ENCODE measurements around the gene ZNF530. TPM values are rescaled to one million over a fixed set of nuclear protein-coding genes. Genes with fewer than 3 reads are reported as not detected.

ZNF530 gene
- total and polyA plus RNA-seq, 11 donors, result 2.7 to 8.7 (median 4.9) TPM

DNA sequence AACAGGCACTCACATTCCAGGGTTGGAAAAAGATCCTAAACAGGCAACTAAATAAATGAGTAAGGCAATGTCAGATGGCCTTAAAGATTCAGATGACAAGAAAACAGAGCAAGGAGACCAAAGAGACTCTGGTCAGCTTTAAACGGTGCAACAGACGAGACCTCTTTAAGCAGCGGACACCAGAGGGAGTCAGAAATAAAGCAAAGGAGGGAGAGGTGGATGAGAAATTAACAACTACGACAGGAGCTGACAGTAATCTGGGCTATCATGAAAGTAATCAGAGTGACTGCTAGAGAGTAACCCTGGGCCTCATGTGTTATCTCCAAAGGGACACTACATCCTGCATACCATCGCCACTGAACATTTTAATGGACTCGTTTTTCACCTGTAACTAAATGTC lies 41.2 kb upstream of the ZNF530 start:
- peaks cover 5 to 42% (median 16%) of the 10 kb centered on the region in 12 donors for H3K4me1 ChIP-seq
- ATAC-seq, result no peak
- peaks cover 2 to 33% (median 27%) of the 10 kb centered on the region in 9 donors for H3K36me3 ChIP-seq
- TF ChIP-seq, protein P1, sequence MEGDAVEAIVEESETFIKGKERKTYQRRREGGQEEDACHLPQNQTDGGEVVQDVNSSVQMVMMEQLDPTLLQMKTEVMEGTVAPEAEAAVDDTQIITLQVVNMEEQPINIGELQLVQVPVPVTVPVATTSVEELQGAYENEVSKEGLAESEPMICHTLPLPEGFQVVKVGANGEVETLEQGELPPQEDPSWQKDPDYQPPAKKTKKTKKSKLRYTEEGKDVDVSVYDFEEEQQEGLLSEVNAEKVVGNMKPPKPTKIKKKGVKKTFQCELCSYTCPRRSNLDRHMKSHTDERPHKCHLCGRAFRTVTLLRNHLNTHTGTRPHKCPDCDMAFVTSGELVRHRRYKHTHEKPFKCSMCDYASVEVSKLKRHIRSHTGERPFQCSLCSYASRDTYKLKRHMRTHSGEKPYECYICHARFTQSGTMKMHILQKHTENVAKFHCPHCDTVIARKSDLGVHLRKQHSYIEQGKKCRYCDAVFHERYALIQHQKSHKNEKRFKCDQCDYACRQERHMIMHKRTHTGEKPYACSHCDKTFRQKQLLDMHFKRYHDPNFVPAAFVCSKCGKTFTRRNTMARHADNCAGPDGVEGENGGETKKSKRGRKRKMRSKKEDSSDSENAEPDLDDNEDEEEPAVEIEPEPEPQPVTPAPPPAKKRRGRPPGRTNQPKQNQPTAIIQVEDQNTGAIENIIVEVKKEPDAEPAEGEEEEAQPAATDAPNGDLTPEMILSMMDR (IDR thresholded peaks at IDR 0.05), result no peak
- TF ChIP-seq POLR2A (IDR thresholded peaks at IDR 0.05), result no peak
- peaks cover 0 to 36% (median 2%) of the 10 kb centered on the region in 12 donors for H3K9me3 ChIP-seq
- H3K27ac ChIP-seq, result peak overlapping the region in 11 of 12 donors; percentile 66 to 90 (median 79)
- DNase-seq, result no peak
- intact Hi-C loops (cut with DNase I), result loop anchor here in 2 of 10 donors (2.0 to 5.0 kb wide), 2 partner anchors 32 to 36 kb away; partner anchors contain the start of gene ZNF549 (in 1 of the 2)
- no peaks in the 10 kb centered on the region for H3K27me3 ChIP-seq
- peak overlapping the region; percentile 63 to 98 (median 82) for H3K4me3 ChIP-seq
- 11 to 24% (median 16%) methylated on average over 6 of the region's 6 CpGs for WGBS, 4 donors

DNA sequence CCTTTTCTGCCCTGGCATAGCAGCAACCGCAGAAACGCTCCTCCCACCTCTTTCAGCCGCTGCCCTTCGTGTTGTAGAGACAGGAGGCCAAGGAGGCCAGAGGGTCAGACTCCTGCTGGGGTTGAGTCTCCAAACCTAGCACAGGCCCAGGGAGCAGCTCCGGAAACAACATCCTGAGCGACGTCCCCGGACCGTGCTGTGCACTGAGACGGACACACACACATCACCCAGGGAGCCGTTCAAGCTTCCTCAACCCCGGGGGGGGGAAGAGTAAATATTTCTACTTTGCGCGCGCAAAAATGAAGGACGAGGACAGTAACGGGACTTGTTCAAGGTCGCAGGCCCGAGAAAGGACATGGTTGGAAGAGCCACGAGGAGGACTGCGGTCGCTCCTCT lies 40.7 kb upstream of the ZNF530 start:
- no peaks in the 10 kb centered on the region for H3K27me3 ChIP-seq
- peaks cover 2 to 28% (median 23%) of the 10 kb centered on the region in 9 donors for H3K36me3 ChIP-seq
- peaks cover 5 to 42% (median 16%) of the 10 kb centered on the region in 12 donors for H3K4me1 ChIP-seq
- peak in 3 of 4 donors; percentile 47 to 60 (median 50) for ATAC-seq
- DNase-seq, result peak in 3 of 5 donors; percentile 29 to 55 (median 42)
- H3K4me3 ChIP-seq, result peak overlapping the region; percentile 63 to 98 (median 82)
- peaks cover 0 to 37% (median 4%) of the 10 kb centered on the region in 12 donors for H3K9me3 ChIP-seq
- no peak for TF ChIP-seq POLR2A (IDR thresholded peaks at IDR 0.05)
- TF ChIP-seq, protein P1 (IDR thresholded peaks at IDR 0.05), result no peak
- 0 to 1% (median 0%) methylated on average over 19 to 22 of the region's 22 CpGs for WGBS, 4 donors
- intact Hi-C loops (cut with DNase I), result loop anchor here in 2 of 10 donors (2.0 to 5.0 kb wide), 2 partner anchors 32 to 37 kb away; partner anchors contain the start of gene ZNF549 (in 1 of the 2)
- peak overlapping the region; percentile 16 to 90 (median 79) for H3K27ac ChIP-seq

DNA sequence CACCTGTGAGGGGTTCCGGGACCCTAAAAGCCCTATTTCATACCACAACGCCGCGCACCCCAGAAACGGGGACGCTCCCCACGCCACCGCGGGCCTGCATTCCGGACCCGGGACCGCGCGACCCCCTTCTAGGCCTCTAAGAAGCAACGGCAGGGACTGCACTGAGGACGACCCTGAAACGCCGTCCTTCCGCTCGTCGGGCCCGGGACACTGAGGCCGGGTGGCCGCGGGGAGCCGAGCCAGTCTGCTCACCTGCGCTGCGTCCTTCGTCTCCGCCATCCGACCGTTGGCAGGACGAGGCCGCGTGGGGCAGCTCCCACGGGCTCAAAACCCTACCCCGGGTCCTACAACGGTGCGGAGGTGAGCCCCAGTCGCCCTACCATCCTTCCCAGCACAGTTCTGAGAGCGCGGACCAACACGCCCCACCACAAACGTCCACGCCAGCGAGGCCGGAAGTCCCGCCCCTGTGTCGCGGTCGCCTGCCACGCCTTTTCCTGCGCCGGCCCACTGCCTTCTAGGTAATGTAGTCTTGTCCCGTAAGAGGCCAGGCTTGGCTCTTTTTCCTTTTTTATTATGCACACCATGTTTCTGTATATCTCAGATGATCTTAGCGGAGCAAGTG lies 40.2 kb upstream of the ZNF530 start, which contains the start of gene ZNF550:
Gene ZNF550, minus strand, starts transcription at position 460 of the 622 bp plus-strand sequence. Its CDS starts 181 bp downstream, at position 279.
- Histone ChIP-seq H3K9me3 (peaks cover 0 to 37% (median 8%) of the 10 kb centered on the region in 12 donors), H3K27ac (peak within 1 kb of the TSS; percentile 16 to 90 (median 79)), H3K4me1 (peaks cover 5 to 42% (median 16%) of the 10 kb centered on the region in 12 donors), H3K4me3 (peak within 1 kb of the TSS; percentile 63 to 98 (median 82)), H3K36me3 (peaks cover 2 to 23% (median 18%) of the 10 kb centered on the region in 9 donors), H3K27me3 (no peaks in the 10 kb centered on the region)
- WGBS, 4 donors, result 0% methylated on average over 17 to 56 of the region's 56 CpGs
- peak; percentile 92 to 95 (median 94) for DNase-seq
- intact Hi-C loops (cut with DNase I), result loop anchor here in 2 of 10 donors (2.0 to 5.0 kb wide), 2 partner anchors 33 to 37 kb away; partner anchors contain the start of gene ZNF549 (in 1 of the 2)
- peak in 1 of 2 donors; percentile 64 for TF ChIP-seq POLR2A (IDR thresholded peaks at IDR 0.05)
- TF ChIP-seq, protein P1 (IDR thresholded peaks at IDR 0.05), result no peak
- peak; percentile 97 to 99 (median 99) for ATAC-seq

DNA sequence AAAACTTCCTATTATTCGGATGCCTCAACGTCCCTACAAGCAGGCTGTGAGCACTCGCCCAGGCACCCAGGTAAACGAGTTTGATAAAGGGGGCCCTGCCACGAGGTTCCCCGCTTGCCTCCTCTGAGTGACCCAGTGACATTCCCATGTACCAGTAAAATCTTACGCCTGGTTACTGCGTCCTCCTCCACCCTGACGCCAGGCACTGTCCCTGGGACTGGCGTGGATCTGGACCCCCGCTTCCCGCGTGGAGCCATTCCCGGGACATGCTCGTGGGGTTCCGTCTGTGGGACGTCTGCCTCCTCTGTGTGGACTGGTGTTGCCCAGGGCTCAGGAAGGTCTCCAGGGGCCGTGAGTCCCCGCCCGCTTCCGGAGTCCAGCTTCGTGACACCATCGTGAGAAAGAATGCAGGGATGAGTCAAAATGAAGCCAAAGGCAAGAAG lies 39.6 kb upstream of the ZNF530 start:
- intact Hi-C loops (cut with DNase I), result no loop called here
- ATAC-seq (peak; percentile 16 to 61 (median 50)), DNase-seq (peak; percentile 42 to 64 (median 58))
- WGBS, 4 donors, result 12 to 41% (median 17%) methylated on average over 22 to 23 of the region's 23 CpGs
- no peaks in the 10 kb centered on the region for H3K27me3 ChIP-seq
- H3K4me1 ChIP-seq, result peaks cover 5 to 42% (median 16%) of the 10 kb centered on the region in 12 donors
- H3K36me3 ChIP-seq, result peaks cover 2 to 18% (median 13%) of the 10 kb centered on the region in 9 donors
- H3K4me3 ChIP-seq, result peak overlapping the region; percentile 63 to 98 (median 82)
- H3K27ac ChIP-seq, result peak overlapping the region in 11 of 12 donors; percentile 66 to 90 (median 79)
- TF ChIP-seq, protein P1 (IDR thresholded peaks at IDR 0.05), result no peak
- TF ChIP-seq POLR2A (IDR thresholded peaks at IDR 0.05), result no peak
- H3K9me3 ChIP-seq, result peaks cover 0 to 39% (median 14%) of the 10 kb centered on the region in 12 donors
